ELF-1 (cell line): ENCODE data around the gene DBH.
"Not testable (repeated sequence)": the region's sequence is repeated elsewhere in the genome, so short reads cannot be mapped to it uniquely, and the experiment has no call there.

ENCODE experiments used
- DNase-seq: peaks from one replicate; pipeline ENCODE4 v3.0.0-alpha.2; 2016; ENCODE audit warnings: low read depth, low spot score

DBH gene

DNA sequence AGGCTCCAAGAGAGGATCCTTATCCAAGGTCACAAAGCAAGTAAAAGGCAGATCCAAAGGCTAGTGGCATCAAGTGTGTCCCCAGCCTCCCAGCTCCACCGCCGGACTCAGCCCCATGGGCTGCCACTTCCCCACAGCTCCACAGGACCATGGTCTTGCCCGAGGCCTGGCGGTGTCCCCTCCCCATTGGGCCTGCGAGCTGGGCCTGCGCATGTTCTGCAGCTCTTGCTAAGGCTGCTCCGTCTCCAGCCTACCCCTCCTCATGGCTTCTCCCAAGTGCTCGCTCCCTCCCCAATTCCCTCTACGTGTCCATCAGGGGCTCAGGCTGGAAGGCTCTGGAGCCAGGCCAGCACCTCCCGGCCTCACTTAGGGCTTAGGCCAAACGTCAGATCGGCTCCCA lies 29.4 kb downstream of the DBH start:
- DNase-seq: no peak

DNA sequence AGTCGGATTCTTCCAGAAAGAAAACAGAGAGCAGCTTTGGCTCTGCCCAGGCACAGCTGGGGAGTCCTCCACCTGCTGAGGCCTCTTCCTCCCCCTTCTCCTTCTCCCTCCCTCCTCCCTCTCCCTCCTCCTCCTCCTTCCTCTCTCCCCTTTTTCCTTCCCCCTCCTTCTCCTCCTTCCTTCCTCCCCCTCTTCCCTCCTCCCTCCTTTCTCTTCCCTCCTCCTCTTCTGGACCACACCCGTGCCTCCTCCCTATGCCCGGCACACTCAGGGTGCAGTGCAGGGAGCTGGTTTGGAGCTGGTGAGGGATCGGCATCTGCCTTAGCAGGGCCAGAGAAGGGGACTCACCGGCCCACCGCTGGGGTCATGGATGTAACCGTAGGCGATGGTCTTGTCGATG lies 30.2 kb downstream of the DBH start:
- no peak for DNase-seq

DNA sequence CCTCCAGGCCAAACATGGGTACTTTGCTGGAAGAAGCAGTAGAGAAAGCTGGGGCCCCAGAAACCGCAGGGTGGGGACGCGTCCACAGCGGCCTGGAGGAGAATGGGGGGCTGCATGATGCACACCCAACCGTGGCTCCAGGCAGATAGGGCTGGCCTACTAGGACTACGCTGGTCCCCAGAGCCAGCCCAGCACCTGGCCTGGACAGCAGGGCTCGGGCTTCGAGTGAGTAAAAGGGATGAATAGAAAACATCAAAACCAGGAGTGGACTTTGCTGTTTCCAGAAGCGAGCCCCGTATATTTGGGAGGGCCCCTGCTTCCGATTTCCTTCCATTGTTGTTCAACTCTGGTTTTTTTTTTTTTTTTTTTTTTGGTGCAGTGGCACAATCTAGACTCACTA lies 30.7 kb downstream of the DBH start:
- no peak for DNase-seq

DNA sequence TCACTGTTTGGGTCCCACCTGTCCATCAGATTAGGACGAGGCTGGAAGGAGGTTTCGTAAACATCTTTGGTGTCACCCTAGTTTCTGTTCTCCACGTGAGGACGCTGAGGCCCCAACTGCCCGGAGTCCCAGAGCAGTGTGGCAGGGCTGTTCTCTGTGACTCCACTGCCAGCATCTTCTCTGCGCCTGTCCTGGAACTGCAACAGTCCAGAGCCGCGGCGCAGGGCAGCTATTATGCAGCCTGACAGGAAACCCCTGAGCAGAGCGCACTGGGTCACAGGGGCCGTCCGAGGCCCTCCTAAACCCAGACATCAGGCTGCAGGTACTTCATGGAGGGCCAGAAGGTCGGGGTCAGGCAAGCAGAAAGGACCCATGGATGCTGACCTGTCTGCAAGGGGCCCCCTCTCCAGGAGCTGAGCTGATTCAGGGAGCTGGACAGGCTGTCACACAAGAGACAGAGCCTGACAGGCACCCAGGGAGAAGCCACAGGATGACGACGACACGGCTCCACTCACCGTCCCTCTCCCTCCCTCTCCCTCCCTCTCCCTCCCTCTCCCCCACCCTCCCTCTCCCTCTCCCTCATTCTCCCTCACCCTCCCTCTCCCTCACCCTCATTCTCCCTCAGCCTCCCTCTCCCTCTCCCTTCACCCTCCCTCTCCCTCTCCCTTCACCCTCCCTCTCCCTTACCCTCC lies 31.7 kb downstream of the DBH start:
- DNase-seq: no peak

DNA sequence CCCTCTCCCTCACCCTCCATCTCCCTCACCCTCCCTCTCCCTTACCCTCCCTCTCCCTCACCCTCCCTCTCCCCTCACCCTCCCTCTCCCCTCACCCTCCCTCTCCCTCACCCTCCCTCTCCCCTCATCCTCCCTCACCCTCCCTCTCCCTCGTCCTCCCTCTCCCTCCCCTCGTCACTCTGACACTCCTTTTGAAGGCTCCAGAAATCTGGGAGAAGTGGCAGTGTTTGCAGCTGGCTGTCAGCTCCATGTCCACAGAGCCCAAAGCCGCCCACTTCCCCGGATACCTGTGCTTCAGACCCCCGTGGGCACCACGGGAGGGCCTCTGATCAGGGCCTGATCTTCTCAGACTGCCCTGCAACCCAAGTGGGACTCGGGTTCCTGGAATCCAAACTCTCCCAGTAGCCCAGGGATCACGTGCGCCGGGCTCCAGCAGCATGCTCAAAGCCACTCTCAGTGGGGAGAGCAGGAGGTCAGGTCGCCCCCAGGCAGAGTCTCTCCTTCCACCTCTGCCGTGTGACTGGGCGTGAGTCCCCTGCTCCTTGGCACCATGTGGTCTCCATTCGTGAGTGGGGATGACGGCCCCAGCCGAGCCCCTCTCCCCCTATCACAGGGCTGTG lies 33.1 kb downstream of the DBH start:
- peak; percentile 42 for DNase-seq

DNA sequence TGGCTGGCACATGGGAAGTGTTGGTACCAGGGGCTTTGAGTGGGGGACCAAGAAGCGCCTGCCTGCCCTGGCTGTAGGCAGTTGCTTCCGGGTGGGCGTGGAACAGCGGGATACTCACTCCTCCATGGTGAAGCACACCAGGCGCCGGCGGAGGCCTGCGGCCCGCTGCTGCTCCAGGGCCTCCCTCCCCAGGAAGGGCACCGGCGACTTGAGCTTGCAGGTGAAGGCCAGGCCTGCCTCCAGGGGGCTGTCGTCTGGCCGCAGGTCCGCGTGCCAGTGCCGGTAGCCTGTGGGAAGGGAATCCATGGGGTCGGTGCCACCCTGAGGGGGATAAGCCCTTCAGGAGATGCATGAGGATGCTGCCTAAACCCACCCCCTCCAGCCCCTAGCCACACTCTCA lies 34.3 kb downstream of the DBH start:
- DNase-seq: no peak

DNA sequence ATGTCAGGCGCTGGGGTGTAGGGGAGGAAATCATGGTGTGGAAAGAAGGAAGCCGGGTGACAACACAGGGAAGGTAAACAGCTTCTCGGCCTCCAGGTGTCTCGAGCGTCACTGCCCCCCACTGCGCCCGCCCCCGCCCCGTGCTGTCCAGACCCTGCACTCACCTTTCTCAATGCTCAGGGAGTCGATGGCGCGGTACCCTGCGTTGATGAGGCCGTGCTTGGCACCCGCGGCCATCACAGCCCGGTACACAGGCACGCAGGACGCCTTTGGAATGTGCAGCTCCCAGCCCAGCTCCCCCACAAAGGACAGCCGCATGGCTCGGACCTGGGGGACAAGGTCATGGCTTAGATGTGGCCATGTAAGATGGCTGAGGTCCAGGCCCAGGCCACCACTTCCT lies 35.2 kb downstream of the DBH start:
- no peak for DNase-seq

DNA sequence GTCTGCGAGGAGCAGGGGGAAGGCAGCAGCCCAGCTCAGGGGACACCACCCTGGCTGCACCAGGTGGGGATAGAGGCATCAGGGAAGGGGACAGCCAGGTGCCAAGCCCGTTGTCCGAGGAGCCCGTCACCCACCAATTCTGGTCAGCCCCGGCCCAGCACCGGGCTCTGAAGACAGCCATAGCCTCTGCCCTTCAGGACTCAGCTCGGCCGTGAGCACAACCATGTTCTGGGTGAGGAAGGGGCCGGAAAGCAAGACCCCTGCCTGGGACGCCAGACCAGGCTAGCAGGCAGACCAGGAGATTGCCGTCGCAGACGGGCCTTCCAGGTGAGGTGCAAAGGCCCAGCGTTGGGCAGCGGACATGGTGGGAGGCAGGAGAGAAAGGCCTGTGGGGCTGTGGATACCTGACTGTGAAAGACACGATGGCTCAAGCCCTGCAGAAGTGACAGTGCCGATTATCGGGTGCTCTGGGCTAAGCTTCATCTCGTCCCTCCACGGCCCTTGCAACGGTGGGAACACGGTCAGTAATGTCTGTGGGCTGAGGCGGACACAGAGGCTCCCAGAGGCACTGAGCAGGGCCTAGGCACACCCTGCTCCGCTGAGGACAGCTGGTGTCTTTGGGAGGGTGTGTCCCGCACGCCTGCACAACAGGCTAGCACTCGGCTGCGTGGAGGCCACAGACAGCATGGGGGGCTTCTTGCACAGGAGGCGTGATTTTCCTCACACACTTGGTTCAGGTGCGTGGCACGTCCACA lies 36.5 kb downstream of the DBH start:
- no peak for DNase-seq

DNA sequence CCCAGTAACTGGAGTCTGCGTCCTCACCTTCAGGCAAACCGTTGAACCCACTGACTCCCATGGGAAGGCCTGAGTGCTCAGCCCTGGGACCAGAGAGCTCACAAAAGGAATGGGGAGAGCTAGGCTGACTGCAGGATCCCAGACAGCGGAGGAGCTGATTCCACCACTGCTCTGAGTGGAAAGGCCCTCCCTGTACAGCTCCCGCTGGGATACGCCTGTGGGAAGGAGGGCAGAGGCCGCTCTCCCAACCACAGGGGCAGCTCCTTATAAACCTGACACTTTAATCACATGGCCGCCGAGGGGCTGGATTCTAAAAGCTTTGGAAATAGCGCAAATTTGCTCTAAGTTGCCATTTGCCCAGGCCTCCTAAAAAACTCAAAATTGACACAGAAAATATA lies 37.1 kb downstream of the DBH start:
- DNase-seq: no peak

DNA sequence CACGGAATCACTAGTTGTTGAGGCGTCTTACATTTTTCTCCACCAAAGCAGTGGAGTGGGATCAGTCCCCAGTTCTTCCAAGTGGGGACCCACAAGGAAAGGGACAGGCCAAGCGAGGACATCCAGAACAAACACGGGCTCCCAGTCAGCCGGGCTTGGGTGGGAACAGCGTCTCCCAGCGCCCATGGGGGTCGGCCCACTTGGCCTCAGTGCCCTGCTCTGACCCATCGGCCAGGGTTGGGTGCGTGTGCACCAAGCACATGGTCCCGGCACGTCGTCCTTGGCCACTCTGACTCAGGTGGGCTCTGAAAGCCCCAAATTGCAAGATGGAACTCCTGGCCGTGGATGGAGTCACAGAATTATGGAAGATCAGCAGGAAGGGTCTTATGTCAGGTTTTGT lies 37.9 kb downstream of the DBH start:
- no peak for DNase-seq

DNA sequence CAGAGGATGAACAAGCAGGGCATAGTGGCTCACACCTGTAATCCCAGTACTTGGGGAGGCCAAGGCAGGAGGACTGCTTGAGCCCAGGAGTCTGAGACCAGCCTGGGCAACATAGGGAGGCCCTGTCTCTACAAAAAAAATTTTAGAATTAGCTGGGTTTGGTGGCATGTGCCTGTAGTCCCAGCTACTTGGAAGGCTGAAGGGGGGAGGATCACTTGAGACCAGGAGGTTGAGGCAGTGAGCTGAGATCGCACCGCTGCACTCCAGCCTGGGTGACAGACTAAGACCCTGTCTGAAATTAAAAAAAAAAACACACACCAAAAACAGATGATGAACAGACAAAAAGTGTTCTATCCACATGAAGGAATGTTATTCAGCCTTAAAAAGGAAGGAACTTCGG lies 39.6 kb downstream of the DBH start:
- DNase-seq: not testable (repeated sequence)

DNA sequence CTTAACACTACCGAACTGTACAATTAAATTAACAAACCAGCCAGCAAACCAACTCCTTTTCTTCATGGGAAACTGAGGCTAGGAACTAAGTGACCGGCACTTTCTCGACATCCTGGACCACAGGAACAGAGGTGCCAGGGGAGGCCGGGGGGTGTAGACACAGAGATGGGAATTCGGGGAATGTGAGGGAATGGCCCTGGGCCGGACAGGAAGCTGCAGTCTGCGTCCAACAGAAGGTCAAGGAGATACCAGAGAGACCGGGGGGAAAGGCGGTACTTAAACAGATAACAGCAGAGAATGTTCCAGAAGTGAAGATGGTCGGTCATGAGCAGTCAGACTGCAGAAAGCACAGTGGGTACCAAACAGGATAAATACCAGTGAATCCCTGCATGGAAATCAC lies 40.3 kb downstream of the DBH start:
- peak; percentile 49 for DNase-seq

DNA sequence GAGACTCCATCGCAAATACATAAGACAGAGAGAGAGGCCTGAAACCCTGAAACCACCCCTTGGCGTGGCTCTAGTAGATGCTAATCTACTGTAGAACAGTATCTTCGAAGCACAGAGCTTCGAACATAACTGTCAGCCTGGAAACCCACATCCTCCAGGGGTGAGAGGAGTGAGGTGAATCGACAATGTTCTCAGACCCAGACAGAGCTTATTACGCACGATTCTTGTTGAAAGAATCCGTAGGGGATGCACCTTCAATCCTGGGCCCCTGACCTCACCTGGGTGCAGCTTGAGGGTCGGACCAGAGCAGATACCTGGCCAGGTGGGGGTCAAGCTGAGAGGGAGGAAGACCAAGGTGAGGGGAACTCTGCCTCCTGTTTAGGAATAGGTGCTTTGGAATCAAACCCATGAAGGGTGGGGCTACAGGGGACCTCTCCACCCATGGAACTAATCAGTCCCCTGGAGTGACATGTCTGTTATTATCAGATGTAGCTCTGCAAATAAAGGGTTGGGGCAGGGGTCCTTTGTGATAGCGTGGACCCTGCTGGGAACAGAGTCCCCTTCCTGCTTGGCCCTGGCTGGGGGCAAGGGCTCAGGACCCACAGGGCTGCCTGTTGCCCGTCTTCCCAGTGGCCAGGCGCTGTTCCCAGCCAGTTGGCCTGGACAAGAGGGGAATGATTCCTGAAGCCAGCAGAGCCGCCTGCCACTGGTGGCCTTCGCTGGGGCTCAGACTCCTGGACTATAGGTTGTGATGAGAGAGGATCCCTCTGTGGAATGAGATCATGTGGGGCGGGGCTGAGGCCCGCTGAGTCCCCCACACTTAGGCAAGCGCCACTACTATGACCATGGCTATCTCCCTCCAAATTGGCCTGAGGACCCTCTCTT lies 41.2 kb downstream of the DBH start:
- DNase-seq: no peak

DNA sequence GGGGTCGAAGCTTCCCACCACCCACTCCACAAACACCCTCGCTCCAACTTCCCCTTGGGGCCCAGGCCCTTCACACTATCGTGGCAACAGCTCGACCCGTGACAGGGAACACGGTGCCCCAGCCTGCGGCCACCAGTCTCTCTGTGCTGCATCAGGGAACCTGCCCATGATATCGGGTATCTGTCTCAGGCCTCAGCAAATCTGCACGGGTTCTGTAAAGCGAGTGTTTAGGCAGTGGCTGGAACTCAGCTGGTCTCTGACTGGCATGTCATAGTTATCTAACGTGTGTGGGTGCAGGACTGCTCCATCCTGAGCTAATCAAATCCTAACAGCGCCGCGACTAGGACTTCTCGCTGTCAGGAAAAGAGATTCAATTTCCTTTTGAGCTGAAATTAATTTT lies 42.9 kb downstream of the DBH start:
- DNase-seq: no peak

DNA sequence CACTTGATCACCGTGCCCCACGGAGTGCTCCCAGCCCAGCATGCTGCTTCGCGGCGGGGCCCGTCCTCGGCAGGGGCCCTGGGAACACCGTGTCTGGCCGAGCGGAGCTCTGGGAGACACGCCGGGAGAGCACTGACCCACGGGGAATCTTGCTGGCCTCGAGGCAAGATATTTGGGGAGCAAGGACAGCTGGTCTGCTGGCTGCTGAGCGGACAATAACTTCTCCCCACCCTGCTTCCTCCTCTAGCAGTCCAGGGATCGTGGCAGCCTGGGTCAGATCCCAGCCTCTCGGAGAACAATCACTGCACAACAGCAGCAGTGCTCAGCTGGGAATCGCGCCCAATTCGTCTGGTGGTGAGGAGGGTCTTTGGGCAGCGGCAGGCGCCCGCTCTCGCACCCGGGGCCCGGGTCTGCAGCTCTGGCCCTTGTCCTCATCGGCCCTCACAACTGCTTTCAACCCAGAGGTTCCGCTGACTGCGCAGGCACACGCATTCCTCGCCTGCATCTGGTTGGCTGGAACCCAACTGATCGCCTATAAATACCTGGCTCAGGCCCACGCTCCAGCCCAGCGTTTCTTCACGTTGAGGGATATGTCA lies 43.4 kb downstream of the DBH start:
- DNase-seq: no peak

DNA sequence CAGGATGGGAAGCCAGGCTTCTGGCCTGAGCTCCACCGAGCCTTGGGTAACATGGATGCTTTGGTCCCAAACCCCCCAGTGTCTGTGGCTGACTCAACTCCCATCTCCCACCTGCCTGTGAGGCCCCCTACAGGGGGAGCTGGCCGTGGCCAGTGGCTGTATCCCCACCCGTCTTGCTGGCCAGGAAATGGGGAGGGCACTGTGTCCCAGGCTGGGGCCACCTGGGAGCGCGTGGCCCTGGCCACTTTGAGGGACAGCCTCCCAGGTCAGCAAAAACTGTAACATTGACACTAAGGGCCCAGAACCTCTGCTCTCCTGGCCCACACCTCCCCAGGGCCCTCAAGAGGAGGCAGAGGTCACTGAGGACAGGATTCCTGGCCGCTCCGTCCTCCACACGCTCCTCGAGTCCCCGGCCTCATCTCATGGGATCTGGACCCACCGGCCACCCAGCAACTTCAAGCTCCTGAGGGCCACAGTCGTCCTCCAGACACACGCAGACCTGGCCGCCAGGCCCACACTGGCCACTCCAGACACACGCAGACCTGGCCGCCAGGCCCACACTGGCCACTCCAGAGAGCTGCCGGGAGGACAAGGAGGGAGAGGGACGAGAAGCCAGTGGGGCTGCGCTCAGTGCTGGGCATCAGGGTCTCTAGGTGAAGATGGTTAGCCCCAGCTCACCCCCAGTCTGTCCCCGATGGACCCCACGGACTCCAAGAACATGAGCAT lies 44.2 kb downstream of the DBH start:
- no peak for DNase-seq

DNA sequence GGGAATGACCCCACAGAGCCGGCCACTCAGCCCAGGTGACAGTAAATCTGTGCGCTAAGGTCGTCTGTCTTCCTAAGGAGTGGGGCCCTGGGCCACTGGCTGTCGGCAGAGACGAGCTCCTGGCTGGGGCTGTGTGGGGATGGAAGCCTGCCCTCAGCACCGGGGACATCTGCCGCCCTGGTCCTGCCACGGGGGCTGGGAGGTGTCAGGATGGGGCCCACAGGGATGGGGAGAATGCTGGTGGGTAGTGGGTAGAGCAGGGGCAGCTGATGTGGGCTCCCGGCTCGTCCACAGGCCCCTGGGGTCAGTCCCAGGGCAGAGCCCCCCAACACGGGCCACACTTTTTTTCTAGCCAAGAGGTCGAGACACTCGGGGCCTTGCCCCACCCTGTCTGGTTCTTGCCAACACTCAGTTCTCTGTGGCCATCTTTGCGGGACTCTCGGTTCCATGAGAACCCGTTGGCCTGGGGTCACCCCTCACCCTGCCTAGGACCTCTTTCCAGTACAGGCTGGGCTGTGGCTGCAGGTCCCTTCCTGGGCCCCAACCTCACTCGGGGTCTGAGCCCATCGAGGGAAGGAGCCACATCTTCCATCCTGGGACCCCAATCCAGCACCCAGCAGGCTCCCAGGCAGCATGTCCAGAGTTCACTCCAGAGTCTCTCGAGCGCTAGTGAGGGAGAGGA lies 45.0 kb downstream of the DBH start:
- no peak for DNase-seq

DNA sequence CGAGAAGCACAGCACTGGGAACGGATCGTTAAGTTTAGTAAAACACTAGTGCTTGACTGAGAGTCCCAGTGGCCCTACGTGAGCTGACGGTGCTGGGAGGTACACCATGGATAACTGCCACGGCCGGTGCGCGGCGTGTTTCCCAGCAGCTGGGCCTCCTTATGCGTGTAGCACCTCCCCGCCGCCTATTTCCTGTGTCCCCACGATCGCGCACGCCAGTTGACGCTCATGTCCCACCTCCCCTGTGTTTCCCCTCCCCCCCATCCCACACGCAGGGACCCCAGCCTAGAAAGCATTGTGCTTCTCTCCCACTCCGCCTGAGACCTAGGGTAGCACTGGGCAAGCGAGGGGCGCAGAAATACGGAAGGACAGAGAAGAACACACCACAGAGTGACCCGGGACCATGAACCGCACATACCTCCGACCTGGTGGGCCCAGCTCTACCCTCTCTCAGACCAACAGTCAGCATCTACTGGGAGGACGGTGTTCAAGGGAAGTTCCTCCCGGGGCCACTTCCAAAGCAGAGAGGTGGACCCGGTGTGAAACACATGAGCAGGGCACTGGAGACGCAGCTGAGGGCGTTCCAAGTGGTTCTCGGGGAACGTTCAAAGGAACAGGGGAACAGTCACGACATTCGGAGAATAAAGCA lies 45.6 kb downstream of the DBH start:
- DNase-seq: no peak

DNA sequence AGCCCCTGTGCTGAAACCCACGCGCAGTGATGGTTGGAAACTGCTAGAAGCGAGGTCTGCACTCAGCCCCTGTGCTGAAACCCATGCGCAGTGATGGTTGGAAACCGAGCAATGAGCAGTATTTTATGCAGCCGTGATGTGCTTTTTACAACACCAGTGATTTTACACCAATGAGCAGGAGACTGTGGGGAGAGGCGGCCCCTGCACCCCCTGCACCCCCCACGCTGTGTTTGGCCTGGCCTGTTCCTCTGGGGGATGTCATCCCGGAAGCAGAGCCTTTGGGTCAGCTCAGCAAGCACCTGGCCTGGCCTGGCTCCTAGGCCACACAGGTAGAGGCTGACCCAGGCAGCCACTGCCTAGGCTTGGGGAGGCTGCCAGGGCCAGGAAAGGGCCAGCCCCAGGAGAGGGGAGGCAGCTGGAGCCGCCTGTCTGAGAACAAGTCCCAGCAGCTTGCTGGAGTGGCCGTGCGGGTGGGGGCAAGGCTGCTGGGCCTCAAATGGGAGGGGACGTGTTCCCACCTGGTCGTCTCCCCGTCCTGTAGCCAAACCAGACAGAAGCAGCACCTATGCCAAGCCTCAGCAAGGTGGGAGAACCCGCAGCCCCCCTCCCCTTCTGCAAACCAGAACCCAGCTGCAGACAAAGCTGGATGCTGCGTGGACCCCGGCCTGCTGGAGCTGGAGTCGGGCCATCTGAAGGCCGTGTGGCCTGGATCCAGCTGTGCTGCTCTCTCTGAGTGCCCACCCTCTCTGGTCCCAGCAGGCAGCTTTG lies 46.8 kb downstream of the DBH start:
- DNase-seq: no peak
